Measurements from ENCODE around the gene NEURL2. TPM values are rescaled to one million over a fixed set of nuclear protein-coding genes. Genes with fewer than 3 reads are reported as not detected.
"Not testable (repeated sequence)": the region's sequence is repeated elsewhere in the genome, so short reads cannot be mapped to it uniquely, and the experiment has no call there.

NEURL2 gene
- polyA plus RNA-seq, 10 donors = 8.4 to 15.4 (median 13.0) TPM

GRCh38 chr20:45904583-45905504 lies 13.8 kb upstream of the NEURL2 start:
- no peak for DNase-seq

- no peak for DNase-seq
Measured at GRCh38 chr20:45902199-45902701, 11.2 kb upstream of the NEURL2 start.

- not testable (repeated sequence) for DNase-seq
Measured at GRCh38 chr20:45901332-45901731, 10.3 kb upstream of the NEURL2 start.

GRCh38 chr20:45899046-45899835 lies 8.2 kb upstream of the NEURL2 start:
- DNase-seq = no peak

GRCh38 chr20:45898285-45898684 lies 7.3 kb upstream of the NEURL2 start:
- no peak for DNase-seq

GRCh38 chr20:45897692-45898091 lies 6.7 kb upstream of the NEURL2 start:
- DNase-seq = no peak

GRCh38 chr20:45897289-45897688 lies 6.3 kb upstream of the NEURL2 start:
- no peak for DNase-seq

GRCh38 chr20:45896641-45897161 lies 5.7 kb upstream of the NEURL2 start:
- DNase-seq = no peak

- no peak for DNase-seq
Measured at GRCh38 chr20:45894797-45895196, 3.8 kb upstream of the NEURL2 start.

- no peak for DNase-seq
Measured at GRCh38 chr20:45893831-45894230, 2.8 kb upstream of the NEURL2 start.

GRCh38 chr20:45892828-45893500 lies 2.0 kb upstream of the NEURL2 start:
- DNase-seq = no peak

GRCh38 chr20:45892049-45892825 lies 1.2 kb upstream of the NEURL2 start:
- no peak for DNase-seq

- DNase-seq = peak; percentile 79 to 95 (median 84)
Measured at GRCh38 chr20:45890077-45890984, 677 bp downstream of the NEURL2 start.

GRCh38 chr20:45888681-45889080 lies 2.3 kb downstream of the NEURL2 start:
- DNase-seq = no peak

GRCh38 chr20:45887346-45887715 lies 3.7 kb downstream of the NEURL2 start, which contains the start of gene SPATA25:
Gene SPATA25 (minus strand): TSS chr20:45887622. CDS start chr20:45887590, 32 bp downstream.
- no peak for DNase-seq

GRCh38 chr20:45886590-45887345 lies 4.2 kb downstream of the NEURL2 start:
- DNase-seq = no peak

GRCh38 chr20:45883100-45883469 lies 7.9 kb downstream of the NEURL2 start:
- DNase-seq = no peak

GRCh38 chr20:45882469-45883099 lies 8.4 kb downstream of the NEURL2 start:
- DNase-seq = no peak
